Measurements from ENCODE around the gene ABCE1.

The ABCE1 gene

DNA sequence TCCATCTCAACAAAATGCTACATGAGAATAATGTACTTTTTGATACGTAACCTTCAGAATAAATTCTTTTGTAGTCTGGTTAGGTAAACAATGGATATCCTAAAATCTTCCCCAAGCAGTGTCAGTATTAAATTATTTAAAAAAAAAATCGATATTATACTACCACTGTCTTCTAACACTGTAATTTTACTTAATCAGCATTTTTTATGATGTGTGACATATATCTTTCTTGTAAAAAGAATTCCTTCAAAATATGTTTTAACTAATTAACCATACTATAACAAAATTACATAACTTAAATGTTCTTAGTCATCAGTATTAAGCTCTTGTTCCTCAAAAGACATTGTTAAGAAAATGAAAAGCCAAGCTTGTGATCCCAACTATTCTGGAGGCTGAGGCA, 69.8 kb downstream of the ABCE1 start:
- Histone ChIP-seq H3K9ac (ENCODE audit: low read length) (no peak overlapping the region), H3K27ac (ENCODE audit: low read length) (no peak overlapping the region), H3K27me3 (ENCODE audit: low read depth, low read length) (no peaks in the 10 kb centered on the region), H3K4me1 (ENCODE audit: low read length) (peaks cover 7% of the 10 kb centered on the region; the same call in 1 of the 2 replicates), H3K9me3 (ENCODE audit: insufficient read depth, low read length) (no peaks in the 10 kb centered on the region), H3K4me2 (ENCODE audit: low read length) (no peak overlapping the region), H3K79me2 (ENCODE audit: low read length) (peaks cover 71% of the 10 kb centered on the region), H4K20me1 (ENCODE audit: insufficient read depth, low read length) (peaks cover 29% of the 10 kb centered on the region), H3K4me3 (ENCODE audit: low read length) (no peak overlapping the region), H2AFZ (ENCODE audit: low read depth, low read length) (no peak overlapping the region), H3K36me3 (replicated peaks; ENCODE audit: low read depth, low read length) (peaks cover 48% of the 10 kb centered on the region)
- TF ChIP-seq, protein P1, sequence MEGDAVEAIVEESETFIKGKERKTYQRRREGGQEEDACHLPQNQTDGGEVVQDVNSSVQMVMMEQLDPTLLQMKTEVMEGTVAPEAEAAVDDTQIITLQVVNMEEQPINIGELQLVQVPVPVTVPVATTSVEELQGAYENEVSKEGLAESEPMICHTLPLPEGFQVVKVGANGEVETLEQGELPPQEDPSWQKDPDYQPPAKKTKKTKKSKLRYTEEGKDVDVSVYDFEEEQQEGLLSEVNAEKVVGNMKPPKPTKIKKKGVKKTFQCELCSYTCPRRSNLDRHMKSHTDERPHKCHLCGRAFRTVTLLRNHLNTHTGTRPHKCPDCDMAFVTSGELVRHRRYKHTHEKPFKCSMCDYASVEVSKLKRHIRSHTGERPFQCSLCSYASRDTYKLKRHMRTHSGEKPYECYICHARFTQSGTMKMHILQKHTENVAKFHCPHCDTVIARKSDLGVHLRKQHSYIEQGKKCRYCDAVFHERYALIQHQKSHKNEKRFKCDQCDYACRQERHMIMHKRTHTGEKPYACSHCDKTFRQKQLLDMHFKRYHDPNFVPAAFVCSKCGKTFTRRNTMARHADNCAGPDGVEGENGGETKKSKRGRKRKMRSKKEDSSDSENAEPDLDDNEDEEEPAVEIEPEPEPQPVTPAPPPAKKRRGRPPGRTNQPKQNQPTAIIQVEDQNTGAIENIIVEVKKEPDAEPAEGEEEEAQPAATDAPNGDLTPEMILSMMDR (IDR thresholded peaks at IDR 0.05; ENCODE audit: low read depth, low read length) = no peak
- TF ChIP-seq EZH2phosphoT487 (IDR thresholded peaks at IDR 0.05; ENCODE audit: low read depth) = no peak

DNA sequence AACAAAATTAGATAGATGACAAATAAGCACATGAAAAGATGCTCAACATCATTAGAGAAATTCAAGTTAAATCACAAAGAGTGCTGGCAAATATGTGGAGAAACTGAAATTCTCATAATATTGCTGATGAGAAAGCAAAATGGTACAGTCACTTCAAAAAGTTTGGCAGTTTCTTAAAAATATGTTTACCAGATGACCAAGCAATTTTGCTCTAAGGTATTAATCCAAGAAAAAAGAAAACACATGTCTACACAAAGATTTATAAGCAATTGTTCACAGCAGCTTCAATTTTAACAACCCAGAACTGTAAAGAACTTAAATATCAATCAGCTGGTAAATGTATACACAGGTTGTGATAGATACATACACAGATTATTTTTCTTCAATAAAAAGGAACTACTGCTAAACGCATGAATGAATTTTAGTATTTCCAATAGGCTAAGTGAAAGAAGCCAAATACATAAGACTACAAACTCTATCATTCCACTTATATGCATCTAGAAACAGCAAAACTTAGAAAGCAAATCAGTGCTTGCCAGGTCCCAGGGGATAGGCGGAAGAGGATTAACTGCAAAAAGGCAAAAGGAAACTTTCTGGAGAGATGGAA, 70.6 kb downstream of the ABCE1 start:
- Histone ChIP-seq H3K4me2 (ENCODE audit: low read length) (no peak overlapping the region), H4K20me1 (ENCODE audit: insufficient read depth, low read length) (peaks cover 30% of the 10 kb centered on the region), H3K27me3 (ENCODE audit: low read depth, low read length) (no peaks in the 10 kb centered on the region), H2AFZ (ENCODE audit: low read depth, low read length) (no peak overlapping the region), H3K9ac (ENCODE audit: low read length) (no peak overlapping the region), H3K79me2 (ENCODE audit: low read length) (peaks cover 79% of the 10 kb centered on the region), H3K36me3 (replicated peaks; ENCODE audit: low read depth, low read length) (peaks cover 53% of the 10 kb centered on the region), H3K27ac (ENCODE audit: low read length) (no peak overlapping the region), H3K9me3 (ENCODE audit: insufficient read depth, low read length) (no peaks in the 10 kb centered on the region), H3K4me1 (ENCODE audit: low read length) (peaks cover 7% of the 10 kb centered on the region; the same call in 1 of the 2 replicates), H3K4me3 (ENCODE audit: low read length) (no peak overlapping the region)
- TF ChIP-seq, protein P1 (IDR thresholded peaks at IDR 0.05; ENCODE audit: low read depth, low read length) = no peak
- TF ChIP-seq EZH2phosphoT487 (IDR thresholded peaks at IDR 0.05; ENCODE audit: low read depth) = no peak

DNA sequence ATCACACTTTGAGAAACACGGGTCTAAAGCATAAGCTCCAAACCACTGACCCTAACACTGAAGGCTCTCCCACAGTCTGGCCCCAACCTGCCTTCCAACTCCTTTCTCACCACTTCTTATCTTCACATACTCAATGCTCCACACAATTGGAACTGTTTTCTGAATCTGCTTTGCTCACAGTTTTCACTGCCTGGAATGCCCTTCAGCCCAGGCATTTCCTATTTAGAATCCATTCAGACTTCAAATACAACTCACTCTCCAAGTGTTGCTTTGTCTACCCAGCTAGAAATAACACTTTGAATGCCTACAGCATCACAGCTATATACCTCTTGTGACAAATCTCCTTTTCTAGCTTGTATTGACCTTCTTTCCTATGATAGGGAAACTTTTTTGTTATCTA, 72.1 kb downstream of the ABCE1 start:
- Histone ChIP-seq H2AFZ (ENCODE audit: low read depth, low read length) (no peak overlapping the region), H3K9ac (ENCODE audit: low read length) (no peak overlapping the region), H3K36me3 (replicated peaks; ENCODE audit: low read depth, low read length) (peaks cover 68% of the 10 kb centered on the region), H3K4me3 (ENCODE audit: low read length) (no peak overlapping the region), H3K4me1 (ENCODE audit: low read length) (peaks cover 7% of the 10 kb centered on the region; the same call in 1 of the 2 replicates), H4K20me1 (ENCODE audit: insufficient read depth, low read length) (peaks cover 44% of the 10 kb centered on the region), H3K79me2 (ENCODE audit: low read length) (peaks cover 95% of the 10 kb centered on the region), H3K4me2 (ENCODE audit: low read length) (no peak overlapping the region), H3K27ac (ENCODE audit: low read length) (no peak overlapping the region), H3K27me3 (ENCODE audit: low read depth, low read length) (no peaks in the 10 kb centered on the region), H3K9me3 (ENCODE audit: insufficient read depth, low read length) (no peaks in the 10 kb centered on the region)
- TF ChIP-seq EZH2phosphoT487 (IDR thresholded peaks at IDR 0.05; ENCODE audit: low read depth) = no peak
- TF ChIP-seq, protein P1 (IDR thresholded peaks at IDR 0.05; ENCODE audit: low read depth, low read length) = no peak

DNA sequence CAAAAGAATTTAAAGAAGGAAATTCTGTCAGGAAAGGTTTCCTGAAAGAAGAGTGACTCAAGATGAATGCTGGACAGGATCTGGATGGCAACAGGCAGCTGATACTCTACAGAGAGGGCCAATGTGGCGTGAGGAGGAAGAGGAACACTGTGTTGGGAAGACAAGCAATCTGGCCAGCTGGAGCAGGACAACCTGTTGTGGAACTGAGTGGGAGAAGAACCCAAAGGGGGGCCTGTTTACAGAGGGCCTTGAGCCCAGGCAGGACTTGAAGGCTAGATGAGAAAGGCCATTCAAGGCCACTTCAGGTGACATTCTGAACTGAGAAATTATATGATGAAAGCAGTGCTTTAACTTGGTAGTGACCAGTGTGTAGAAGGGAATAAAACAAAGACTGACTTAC, 73.8 kb downstream of the ABCE1 start:
- H3K27ac ChIP-seq (ENCODE audit: low read length) = no peak overlapping the region
- H2AFZ ChIP-seq (ENCODE audit: low read depth, low read length) = no peak overlapping the region
- H3K9ac ChIP-seq (ENCODE audit: low read length) = no peak overlapping the region
- no peak overlapping the region for H3K4me2 ChIP-seq (ENCODE audit: low read length)
- peaks cover 98% of the 10 kb centered on the region for H3K79me2 ChIP-seq (ENCODE audit: low read length)
- no peak overlapping the region for H3K4me3 ChIP-seq (ENCODE audit: low read length)
- H3K9me3 ChIP-seq (ENCODE audit: insufficient read depth, low read length) = no peaks in the 10 kb centered on the region
- peaks cover 64% of the 10 kb centered on the region for H3K36me3 ChIP-seq (replicated peaks; ENCODE audit: low read depth, low read length)
- no peak for TF ChIP-seq EZH2phosphoT487 (IDR thresholded peaks at IDR 0.05; ENCODE audit: low read depth)
- TF ChIP-seq, protein P1 (IDR thresholded peaks at IDR 0.05; ENCODE audit: low read depth, low read length) = no peak
- H3K27me3 ChIP-seq (ENCODE audit: low read depth, low read length) = no peaks in the 10 kb centered on the region
- peaks cover 57% of the 10 kb centered on the region for H4K20me1 ChIP-seq (ENCODE audit: insufficient read depth, low read length)
- H3K4me1 ChIP-seq (ENCODE audit: low read length) = peaks cover 10% of the 10 kb centered on the region
